ENCODE measurements around the gene APCDD1.

GRCh38 chr18:10486362-10486761 is 31.9 kb downstream of the APCDD1 start:
- TF ChIP-seq GATA2 (IDR thresholded peaks at IDR 0.05; ENCODE audit: low read depth, low read length) (no peak), GATA3 (IDR thresholded peaks at IDR 0.05; ENCODE audit: low read depth, low read length) (no peak)

All from SH-SY5Y (cell line).